HG03060 (cell line): ENCODE data around the gene ZNF33B.
A peak's percentile ranks its signal among the peaks of the same experiment; 100 is the strongest.
"Not testable (repeated sequence)": the region's sequence is repeated elsewhere in the genome, so short reads cannot be mapped to it uniquely, and the experiment has no call there.

Source experiments
- ATAC-seq: cut with Tn5 transposase; IDR thresholded peaks from one replicate; pipeline ENCODE4 v1.9.1; 2021; ENCODE audit warnings: low read depth, moderate number of reproducible peaks; ENCODE audit not compliant: unreplicated experiment

Gene ZNF33B

GRCh38 chr10:42638055-42638820, at the start of gene ZNF33B:
TSS of gene ZNF33B (minus strand) at chr10:42638570. CDS start at chr10:42636928, 1,642 bp downstream.
- ATAC-seq, result peak; percentile 94

GRCh38 chr10:42684517-42684916, 46.1 kb upstream of the ZNF33B start:
- ATAC-seq, result no peak

DNA sequence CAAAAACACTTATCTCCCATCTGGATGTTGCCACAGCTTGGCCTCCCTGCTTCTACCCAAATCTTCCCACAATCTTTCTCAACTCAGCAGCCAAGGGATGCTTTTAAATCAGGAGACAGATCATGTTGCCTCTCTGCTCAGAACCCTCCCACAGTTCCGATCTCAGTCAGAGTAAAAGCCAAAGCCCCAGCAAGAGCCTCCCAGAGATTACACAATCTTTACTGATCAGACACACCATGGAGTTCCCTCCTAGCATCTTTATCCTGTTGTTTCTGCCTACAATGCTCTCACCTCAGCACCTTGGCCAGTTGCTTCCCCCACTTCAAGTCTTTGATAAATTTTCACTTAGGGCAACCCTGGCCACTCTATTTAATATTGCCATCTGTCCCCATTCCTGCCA, 41.9 kb upstream of the ZNF33B start:
- no peak for ATAC-seq

DNA sequence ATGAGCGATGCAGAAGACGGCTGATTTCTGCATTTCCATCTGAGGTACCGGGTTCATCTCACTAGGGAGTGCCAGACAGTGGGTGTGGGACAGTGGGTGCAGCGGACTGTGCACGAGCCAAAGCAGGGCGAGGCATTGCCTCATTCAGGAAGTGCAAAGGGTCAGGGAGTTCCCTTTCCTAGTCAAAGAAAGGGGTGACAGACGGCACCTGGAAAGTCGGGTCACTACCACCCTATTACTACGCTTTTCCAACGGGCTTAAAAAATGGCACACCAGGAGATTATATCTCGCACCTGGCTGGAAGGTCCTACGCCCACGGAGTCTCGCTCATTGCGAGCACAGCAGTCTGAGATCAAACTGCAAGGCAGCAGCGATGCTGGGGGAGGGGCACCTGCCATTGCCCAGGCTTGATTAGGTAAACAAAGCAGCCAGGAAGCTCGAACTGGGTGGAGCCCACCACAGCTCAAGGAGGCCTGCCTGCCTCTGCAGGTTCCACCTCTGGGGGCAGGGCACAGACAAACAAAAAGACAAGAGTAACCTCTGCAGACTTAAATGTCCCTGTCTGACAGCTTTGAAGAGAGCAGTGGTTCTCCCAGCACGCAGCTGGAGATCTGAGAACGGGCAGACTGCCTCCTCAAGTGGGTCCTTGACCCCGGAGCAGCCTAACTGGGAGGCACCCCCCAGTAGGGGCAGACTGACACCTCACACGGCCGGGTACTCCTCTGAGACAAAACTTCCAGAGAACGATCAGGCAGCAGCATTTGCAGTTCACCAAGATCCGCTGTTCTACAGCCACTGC, 27.0 kb upstream of the ZNF33B start:
- ATAC-seq, result not testable (repeated sequence)

DNA sequence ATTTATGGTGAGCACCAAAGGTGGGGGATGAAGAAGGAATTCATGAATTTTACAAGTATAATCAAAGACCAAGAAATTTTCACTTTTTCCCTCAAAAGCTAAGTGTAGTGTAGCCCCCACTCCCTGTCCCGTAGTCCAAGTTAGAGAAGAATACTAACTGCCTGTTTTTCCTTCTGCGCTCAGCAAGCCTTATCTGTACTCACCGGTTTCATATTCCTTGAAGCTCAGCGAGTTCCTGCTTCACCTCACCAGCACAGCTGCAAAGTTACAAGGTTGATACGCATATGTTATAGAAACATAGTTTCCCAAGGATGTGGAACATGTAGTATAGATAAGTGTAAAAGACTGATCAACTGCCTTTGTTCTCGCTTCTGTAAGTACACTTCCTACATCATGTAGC, 16.0 kb upstream of the ZNF33B start:
- ATAC-seq, result no peak

- no peak for ATAC-seq
Measured at GRCh38 chr10:42652858-42653257, 14.5 kb upstream of the ZNF33B start.

DNA sequence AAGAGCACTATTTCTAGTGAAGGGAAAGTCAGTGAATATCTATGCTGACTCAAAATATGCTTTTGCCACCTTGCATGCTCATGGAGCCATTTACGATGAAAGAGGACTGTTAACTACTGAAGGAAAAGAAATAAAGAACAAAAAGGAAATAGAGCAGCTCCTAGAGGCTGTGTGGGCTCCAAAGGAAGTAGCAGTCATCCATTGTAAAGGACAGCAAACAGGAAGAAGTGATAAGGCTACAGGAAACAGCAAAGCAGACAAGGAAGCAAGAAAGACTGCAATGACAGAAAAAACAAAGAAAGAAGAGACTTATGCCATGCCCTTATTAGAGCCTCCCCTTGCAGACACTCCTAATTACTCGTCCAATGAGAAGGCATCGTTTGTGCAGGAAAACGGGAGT, 12.0 kb upstream of the ZNF33B start:
- no peak for ATAC-seq

GRCh38 chr10:42648512-42648911, 10.1 kb upstream of the ZNF33B start:
- no peak for ATAC-seq

DNA sequence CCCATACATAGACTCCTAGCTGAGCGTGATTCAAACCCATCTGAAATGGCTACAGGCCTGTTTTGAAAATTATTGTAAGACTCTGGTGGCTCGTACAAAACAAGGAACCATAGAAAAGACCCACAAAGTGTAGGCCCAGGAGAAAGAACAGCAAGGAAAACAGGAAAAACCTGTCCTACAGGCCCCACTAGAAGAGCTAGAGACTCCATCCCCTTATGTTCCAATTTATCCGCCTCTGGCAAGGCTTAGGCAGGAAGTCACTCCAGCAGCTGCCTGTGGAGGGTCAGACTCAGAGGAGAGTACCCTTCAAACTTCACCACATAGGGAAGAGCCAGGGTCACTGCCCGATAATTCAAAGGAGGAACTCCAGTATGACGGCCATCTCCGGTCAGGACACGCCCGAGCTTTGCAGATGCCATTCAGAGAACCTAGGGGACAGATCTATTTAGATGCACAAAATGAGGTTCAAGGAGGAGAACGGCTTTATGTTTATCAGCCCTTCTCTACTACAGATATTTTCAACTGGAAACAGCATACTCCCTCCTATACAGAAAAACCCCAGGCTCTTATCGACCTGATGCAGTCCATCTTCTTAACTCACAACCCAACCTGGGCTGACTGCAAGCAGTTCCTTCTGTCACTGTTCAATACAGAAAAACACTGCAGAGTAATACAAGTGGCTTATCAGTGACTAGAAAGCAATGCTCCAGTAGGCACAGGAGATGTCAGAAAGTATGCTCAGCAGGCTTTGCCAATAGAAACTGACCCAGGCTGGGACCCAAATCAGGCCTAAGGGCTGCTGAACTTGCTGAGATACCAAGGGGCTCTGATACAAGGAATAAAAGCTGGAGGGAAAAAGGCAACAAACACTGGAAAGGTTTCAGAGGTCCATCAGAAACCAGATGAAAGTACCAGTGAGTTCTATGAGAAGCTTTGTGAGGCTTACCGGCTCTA, 8.6 kb upstream of the ZNF33B start:
- no peak for ATAC-seq

GRCh38 chr10:42646214-42646613, 7.8 kb upstream of the ZNF33B start:
- no peak for ATAC-seq

- no peak for ATAC-seq
Measured at GRCh38 chr10:42645516-42645915, 7.1 kb upstream of the ZNF33B start.

- ATAC-seq, result no peak
Measured at GRCh38 chr10:42645103-42645502, 6.7 kb upstream of the ZNF33B start.

- ATAC-seq, result no peak
Measured at GRCh38 chr10:42640610-42641229, 2.4 kb upstream of the ZNF33B start.

DNA sequence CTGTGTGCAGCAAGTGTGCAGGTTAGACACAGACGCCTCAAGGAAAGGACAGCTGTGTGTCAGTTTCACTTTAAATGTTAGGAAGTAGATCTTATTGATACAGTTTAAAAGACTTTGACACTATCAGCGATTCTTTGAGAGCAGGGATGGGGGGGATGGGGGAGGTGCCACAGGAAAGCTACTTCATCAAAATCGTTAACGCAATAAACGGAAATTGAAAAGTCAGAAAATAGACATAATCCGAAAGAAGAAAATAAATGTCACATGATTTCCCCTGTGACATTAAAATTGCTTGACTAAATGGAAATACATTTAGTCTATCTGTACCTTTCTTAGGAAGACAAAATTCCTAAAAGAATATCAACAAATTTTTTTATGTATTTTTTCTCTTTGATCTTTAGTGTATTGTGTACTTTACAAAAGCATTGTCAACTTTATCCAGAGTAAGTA, 476 bp upstream of the ZNF33B start:
- no peak for ATAC-seq

GRCh38 chr10:42637648-42638054, 719 bp downstream of the ZNF33B start:
- ATAC-seq, result no peak

DNA sequence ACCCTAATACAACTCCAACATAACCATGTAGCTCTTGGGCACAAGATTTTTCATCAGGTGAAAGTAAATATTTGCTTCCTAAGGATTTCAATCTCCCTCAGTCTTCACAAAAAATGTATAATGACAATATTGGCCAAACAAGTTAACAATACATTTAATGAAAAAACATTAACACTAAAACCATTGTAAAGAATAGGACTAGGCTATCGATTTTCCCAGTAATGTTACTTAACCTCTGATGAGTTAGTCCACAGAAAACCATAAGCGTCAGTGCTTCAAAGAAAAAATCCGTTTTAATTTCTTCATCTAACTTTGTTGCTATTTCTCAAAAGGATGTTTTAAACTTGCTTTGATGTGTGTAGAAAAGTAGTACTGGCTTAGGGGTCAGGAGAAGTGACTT, 1.2 kb downstream of the ZNF33B start:
- no peak for ATAC-seq

DNA sequence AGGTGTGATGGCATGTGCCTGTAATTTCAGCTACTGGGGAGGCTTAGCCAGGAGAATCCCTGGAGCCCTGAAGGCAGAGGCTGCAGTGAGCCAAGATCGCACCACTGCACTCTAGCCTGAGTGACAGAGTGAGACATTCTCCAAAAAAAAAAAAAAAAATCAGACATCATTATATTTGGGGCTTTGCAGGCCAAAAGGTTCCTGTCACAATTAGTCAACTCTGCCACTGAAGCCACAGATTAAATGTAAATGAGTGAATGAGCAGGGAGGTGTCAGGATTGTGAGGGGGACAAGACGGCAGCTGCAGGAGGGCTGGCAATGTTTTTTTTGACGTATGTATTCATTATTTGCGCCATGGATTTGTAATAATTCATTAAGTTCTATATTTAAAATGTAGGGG, 3.3 kb downstream of the ZNF33B start:
- no peak for ATAC-seq

DNA sequence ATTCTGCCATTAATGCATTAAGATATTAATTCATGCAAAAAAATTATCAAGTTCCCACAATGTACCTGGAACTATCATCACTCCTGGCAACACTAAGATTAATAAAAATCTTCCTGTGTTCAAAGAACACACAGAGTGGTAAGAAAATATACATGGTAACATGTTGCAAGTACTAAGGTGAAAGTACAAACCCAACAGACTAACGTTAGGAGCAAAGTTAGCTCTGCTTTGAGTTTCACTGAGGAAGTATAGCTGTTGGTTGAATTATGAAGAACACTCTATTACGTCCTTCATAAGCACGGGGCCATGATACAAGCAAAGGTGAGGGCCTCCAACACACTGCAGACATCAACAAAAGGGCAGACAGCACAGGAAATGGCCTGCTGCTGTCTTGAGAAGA, 5.8 kb downstream of the ZNF33B start:
- no peak for ATAC-seq

GRCh38 chr10:42630537-42631134, 7.7 kb downstream of the ZNF33B start:
- no peak for ATAC-seq

GRCh38 chr10:42623929-42624328, 14.4 kb downstream of the ZNF33B start:
- ATAC-seq, result no peak
